GM21515 (cell line): ENCODE results near the gene TMEM238L.

ENCODE experiments used
- ATAC-seq: cut with Tn5 transposase; IDR thresholded peaks from one replicate; pipeline ENCODE4 v1.9.1; 2021; ENCODE audit not compliant: unreplicated experiment

TMEM238L gene

DNA sequence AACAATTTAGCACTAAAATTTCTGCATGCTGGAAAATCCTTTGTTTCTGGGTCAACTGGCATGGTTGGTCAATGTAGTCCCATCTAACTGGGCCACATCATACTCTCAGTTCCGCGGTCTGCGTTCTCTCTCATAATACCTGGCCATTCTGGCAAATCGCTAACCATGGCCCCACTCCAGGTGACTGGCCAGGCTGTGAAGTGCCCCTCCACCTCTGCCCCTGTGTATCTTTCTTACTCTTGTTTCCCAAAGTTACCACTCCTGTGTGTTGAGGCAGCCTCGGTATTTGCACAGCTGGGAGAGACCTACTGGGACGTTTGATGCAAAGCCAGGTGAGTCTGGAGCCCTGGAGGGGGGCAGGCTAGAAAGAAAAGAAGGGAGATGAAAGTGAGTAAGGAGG, 2.0 kb upstream of the TMEM238L start:
- ATAC-seq: no peak

DNA sequence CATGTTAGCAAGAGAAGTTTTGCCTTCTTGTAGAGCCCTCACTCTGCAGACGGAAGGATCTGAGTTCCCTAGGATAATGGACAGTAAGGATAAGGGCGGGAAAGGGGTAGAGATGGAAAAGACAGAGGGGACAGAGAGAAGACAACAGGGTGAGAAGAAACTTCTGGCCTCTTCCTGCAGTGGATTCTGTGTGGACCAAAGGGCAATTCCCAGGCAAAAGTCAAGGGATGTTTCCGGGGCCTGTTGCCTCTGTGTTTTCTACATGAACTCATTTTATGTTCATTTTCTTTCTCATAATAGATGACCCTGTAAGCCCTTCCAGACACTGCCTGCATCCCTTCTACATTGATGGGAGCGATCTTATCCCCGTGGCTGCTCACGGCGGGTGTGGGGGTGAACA, 647 bp upstream of the TMEM238L start:
- no peak for ATAC-seq

DNA sequence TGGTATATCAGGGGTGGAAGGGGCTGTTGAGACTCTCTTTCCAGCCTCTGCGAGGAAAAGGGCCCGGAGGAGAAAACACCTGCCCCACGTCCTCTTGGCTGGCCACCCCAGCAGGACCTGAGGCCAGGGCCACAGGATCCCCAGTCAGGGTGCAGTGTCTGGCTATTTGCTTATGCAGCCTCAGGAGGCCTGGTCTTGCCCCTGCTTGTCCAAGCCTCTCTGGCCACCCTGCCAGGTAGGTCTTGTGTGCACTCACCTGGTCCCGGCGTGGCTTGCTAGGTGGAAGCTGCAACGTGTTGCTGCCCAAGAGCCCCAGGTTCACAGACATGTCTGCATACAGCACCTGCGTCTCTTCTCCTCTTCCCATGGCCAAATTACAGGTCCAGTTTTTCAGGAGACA, 549 bp downstream of the TMEM238L start:
- no peak for ATAC-seq

GRCh38 chr17:10802496-10803284, 1.2 kb downstream of the TMEM238L start:
- ATAC-seq: no peak

GRCh38 chr17:10799407-10799806, 4.5 kb downstream of the TMEM238L start:
- ATAC-seq: no peak

DNA sequence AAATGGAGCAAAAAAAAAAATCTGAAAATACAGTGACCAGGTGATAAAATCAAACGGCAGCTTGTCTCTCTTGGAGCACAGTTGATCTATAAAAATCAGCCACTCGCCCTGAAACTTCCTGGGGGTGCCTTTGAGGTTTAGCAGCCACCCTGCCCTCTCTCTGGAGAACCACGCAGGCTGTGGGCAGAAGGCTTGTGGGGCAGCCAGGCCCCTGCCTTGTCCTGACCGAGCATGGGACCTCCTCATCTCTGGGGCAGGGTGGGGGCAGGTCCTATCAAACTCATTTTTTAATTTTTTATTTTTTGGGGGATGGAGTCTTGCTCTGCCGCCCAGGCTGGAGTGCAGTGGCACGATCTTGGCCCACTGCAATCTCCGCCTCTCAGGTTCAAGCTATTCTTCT, 5.0 kb downstream of the TMEM238L start:
- no peak for ATAC-seq

GRCh38 chr17:10798332-10798749, 5.6 kb downstream of the TMEM238L start:
- ATAC-seq: no peak

- ATAC-seq: no peak
Measured at GRCh38 chr17:10797476-10798328, 6.2 kb downstream of the TMEM238L start.

GRCh38 chr17:10793816-10794215, 10.1 kb downstream of the TMEM238L start:
- ATAC-seq: no peak

DNA sequence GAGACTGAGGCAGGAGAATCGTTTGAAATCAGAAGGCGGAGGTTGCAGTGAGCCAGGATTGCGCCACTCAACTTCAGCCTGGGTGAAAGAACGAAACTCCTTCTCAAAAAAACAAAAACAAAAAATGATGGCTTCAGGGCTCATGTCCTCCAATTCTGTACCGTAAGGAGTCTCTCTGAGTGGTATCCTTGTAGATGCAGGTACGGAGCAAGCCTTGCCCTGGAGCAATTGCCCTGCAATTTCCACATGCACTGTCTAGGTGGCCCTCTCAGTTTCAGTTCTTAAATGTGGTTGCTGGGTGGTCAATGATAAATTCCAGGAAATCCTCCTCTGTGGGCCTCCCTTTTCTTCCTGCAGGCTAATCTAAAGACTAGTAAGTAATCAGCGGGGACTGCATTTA, 10.6 kb downstream of the TMEM238L start:
- ATAC-seq: no peak

DNA sequence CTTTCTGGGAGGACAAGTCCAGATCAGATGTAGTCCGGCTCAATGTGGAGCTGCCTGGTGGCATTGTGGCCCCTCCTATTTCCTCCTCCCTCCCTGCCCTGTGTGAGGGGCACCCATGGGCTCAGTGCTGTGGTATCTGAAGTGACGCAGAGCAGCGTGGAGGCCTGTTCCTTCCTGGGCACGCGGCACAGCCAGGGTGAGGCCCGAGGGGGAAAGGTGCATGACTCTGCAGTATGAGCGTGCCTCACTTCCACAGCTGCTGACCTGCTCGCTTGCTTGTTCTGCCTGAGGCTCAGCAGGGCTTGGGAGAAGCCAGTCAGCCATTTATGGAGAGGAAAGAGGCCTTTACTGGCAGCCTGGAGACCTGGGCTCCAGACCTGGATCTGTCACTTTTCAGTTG, 11.7 kb downstream of the TMEM238L start:
- ATAC-seq: no peak

- no peak for ATAC-seq
Measured at GRCh38 chr17:10790491-10791401, 13.2 kb downstream of the TMEM238L start.

- ATAC-seq: no peak
Measured at GRCh38 chr17:10789694-10790271, 14.1 kb downstream of the TMEM238L start.

- ATAC-seq: no peak
Measured at GRCh38 chr17:10787306-10788045, 16.4 kb downstream of the TMEM238L start.

DNA sequence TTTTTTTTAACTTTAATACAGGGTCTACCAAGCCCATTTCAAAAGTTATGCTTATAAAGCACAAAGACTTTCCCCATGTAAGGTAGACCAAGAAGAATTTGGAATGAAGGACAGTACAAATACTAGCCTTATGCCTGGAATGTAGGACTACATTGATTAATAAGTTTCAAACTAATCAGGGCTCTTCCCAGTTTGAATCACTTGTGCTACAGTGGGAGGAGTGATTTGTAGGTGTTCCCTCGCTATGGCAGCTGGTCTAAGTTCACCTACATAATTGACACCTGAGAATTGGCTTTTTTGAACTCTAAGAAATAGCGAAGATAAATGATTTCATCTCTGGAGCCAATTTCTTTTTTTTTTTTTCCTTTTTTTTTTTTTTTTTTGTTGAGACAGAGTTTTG, 18.6 kb downstream of the TMEM238L start:
- no peak for ATAC-seq

- no peak for ATAC-seq
Measured at GRCh38 chr17:10779609-10780008, 24.3 kb downstream of the TMEM238L start.

- no peak for ATAC-seq
Measured at GRCh38 chr17:10777890-10778289, 26.0 kb downstream of the TMEM238L start.

DNA sequence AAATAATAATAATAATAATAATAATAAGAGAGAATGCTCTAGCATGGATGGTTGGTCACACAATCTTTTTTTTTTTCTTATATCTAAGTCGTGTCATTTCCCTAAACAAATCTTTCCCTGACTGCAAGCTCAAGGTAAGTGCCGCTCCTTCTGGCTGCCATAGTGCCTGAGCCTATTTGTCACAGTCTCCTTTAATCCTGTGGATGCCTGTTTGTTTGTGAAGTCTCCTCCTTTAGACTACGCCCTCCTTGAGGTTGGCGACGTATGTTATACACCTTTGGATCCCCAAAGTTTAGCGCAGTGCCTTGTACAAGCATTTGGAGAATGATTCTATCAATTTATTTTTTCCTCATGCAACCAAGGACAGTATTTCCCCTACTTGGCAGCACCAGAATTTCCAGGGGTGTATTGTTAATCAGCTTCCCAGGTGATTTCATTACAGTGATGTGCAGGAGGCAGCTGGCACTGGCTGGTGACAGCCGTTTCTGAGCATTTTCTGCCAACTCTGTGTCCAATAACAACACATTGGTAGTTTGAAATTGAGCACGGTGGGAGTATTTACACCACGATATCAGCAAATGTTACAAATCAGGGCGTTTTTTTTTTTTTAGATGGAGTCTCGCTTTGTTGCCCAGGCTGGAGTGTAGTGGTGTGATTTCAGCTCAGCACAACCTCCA, 26.6 kb downstream of the TMEM238L start:
- no peak for ATAC-seq

- no peak for ATAC-seq
Measured at GRCh38 chr17:10776381-10776780, 27.5 kb downstream of the TMEM238L start.
